H9 (cell line): ENCODE data around the gene GIMAP6. TPM values are rescaled to one million over a fixed set of nuclear protein-coding genes. Genes with fewer than 3 reads are reported as not detected.

Experiments used
- total RNA-seq: library from RNA; stranded (reverse); gene quantifications from 2 replicates; pipeline ENCODE4 v1.2.1, GENCODE V29; 2021

The GIMAP6 gene
- total RNA-seq, 1 experiment from 2014 or later = not detected

Other genes with a start within 250 kb of the GIMAP6 start
- gene GIMAP8, start 181.8 kb downstream of the GIMAP6 start, total RNA-seq = not detected in 2 replicates
- not detected in 2 replicates for gene GIMAP7, start 117.5 kb downstream of the GIMAP6 start, total RNA-seq
- gene GIMAP4, start 65.0 kb downstream of the GIMAP6 start, total RNA-seq = not detected in 2 replicates
- not detected in 2 replicates for gene GIMAP2, start 53.3 kb upstream of the GIMAP6 start, total RNA-seq
- not detected in 2 replicates for gene GIMAP1, start 84.2 kb upstream of the GIMAP6 start, total RNA-seq
- gene GIMAP5, start 105.0 kb upstream of the GIMAP6 start, total RNA-seq = not detected in 2 replicates
- gene TMEM176B, start 168.0 kb upstream of the GIMAP6 start, total RNA-seq = 0.26 and 0.85 TPM in 2 replicates
- gene TMEM176A, start 168.4 kb upstream of the GIMAP6 start, total RNA-seq = not detected in 2 replicates
- 0.11 and 0.28 TPM in 2 replicates for gene AOC1, start 220.1 kb upstream of the GIMAP6 start, total RNA-seq